K562 (cell line): ENCODE results near the gene HACE1. TPM values are rescaled to one million over a fixed set of nuclear protein-coding genes. Genes with fewer than 3 reads are reported as not detected.

ENCODE experiments used
- ATAC-seq: fragments of 200-7000 bp; cut with Tn5 transposase; 3 replicates; pipeline ENCODE4 v1.9.1; 2020; ENCODE audit warnings: moderate library complexity
- BruUV-seq: library from RNA; stranded (reverse); fragments of 400-500 nt; replicated peaks from 2 replicates; lab custom pipeline; 2021; lab: Mats Ljungman, UMichigan
- CTCF ChIA-PET: fragments of 300-600 bp; formaldehyde crosslinking; extraction: SDS; loops from one replicate; lab custom pipeline; 2021; ENCODE audit warnings: low intra/inter-chr PET ratio; lab: Yijun Ruan, JAX
- POLR2A ChIA-PET: fragments of 300-600, 350-650 bp; sonication (Branson Sonifier 250); formaldehyde crosslinking; extraction: SDS; loops from one replicate; lab custom pipeline; 2021; ENCODE audit warnings: antibody characterized with exemption, inconsistent platforms; lab: Yijun Ruan, JAX
- DNase-seq, 4 experiments: peaks; one replicate each; pipeline versions ENCODE4 v3.0.0 to v3.0.0-alpha.2; 2011 to 2018; ENCODE audit warnings: low spot score in 3 of 4, mixed read lengths in 3 of 4; ENCODE audit errors: extremely low read depth in 1 of 4
- FAIRE-seq: peaks from 2 replicates; lab custom pipeline; 2011; peaks lifted over from hg19 to GRCh38; lab: Jason Lieb, UNC
- H2AFZ ChIP-seq: 2 replicates; pipeline ENCODE4 v1.6.0; 2011; ENCODE audit warnings: low read depth, low read length, control low read depth, inconsistent platforms
- H3K27ac ChIP-seq: fragments of 200-600 bp; 3 replicates; pipeline ENCODE4 v1.8.0; 2011; ENCODE audit warnings: low read depth, mild to moderate bottlenecking, control low read depth, inconsistent platforms, low read length, moderate library complexity, mixed read lengths; ENCODE audit errors: extremely low read depth
- H3K27me3 ChIP-seq, 2 experiments: fragments of 300-600 bp in 1 of 2; 2 replicates in 1 of 2; 3 replicates in 1 of 2; pipeline versions ENCODE4 v1.6.0 to v1.8.0; 2011; ENCODE audit warnings: inconsistent platforms in 2 of 2, low read length in 2 of 2, mild to moderate bottlenecking in 1 of 2, mixed read lengths in 1 of 2, moderate library complexity in 1 of 2; ENCODE audit not compliant: control insufficient read depth in 2 of 2, insufficient read depth in 2 of 2
- H3K36me3 ChIP-seq: fragments of 300-600 bp; 3 replicates; pipeline ENCODE4 v1.8.0; 2011; ENCODE audit warnings: mild to moderate bottlenecking, low read length, inconsistent platforms; ENCODE audit not compliant: control insufficient read depth, insufficient read depth
- H3K4me1 ChIP-seq, 2 experiments: fragments of 200-600 bp in 1 of 2; replicated peaks in 1 of 2; 2 replicates in 1 of 2; 3 replicates in 1 of 2; pipeline versions ENCODE4 v1.5.1 to v1.8.0; 2011; ENCODE audit warnings: inconsistent platforms in 2 of 2, low read length in 2 of 2, mild to moderate bottlenecking in 1 of 2, mixed read lengths in 1 of 2, moderate library complexity in 1 of 2; ENCODE audit not compliant: control insufficient read depth in 2 of 2, insufficient read depth in 2 of 2
- H3K4me2 ChIP-seq: 2 replicates; pipeline ENCODE4 v1.6.1; 2011; ENCODE audit warnings: low read length, control low read depth, inconsistent platforms, mixed read lengths; ENCODE audit not compliant: insufficient read depth
- H3K4me3 ChIP-seq: fragments of 200-600 bp; sonication (generic), shearing (Covaris generic); 2 replicates; pipeline ENCODE4 v1.5.1; 2016; ENCODE audit warnings: control low read depth, inconsistent platforms
- H3K79me2 ChIP-seq: fragments of 200-600 bp; 3 replicates; pipeline ENCODE4 v1.8.0; 2011; ENCODE audit warnings: low read length, inconsistent platforms; ENCODE audit not compliant: control insufficient read depth, insufficient read depth
- H3K9ac ChIP-seq, 2 experiments: 2 replicates each; pipeline versions ENCODE4 v1.6.0 to v1.6.1; 2011; ENCODE audit warnings: low read depth in 2 of 2, low read length in 2 of 2, control low read depth in 1 of 2, inconsistent platforms in 1 of 2, mild to moderate bottlenecking in 1 of 2, mixed read lengths in 1 of 2; ENCODE audit not compliant: insufficient read depth in 1 of 2
- H3K9me1 ChIP-seq: one replicate; pipeline ENCODE4 v1.6.0; 2011; ENCODE audit warnings: inconsistent platforms, mild to moderate bottlenecking, low read length, moderate library complexity; ENCODE audit not compliant: control insufficient read depth, insufficient read depth
- H3K9me3 ChIP-seq: replicated peaks from 2 replicates; pipeline ENCODE4 v1.5.1; 2011; ENCODE audit warnings: low read depth, low read length, inconsistent platforms; ENCODE audit not compliant: control insufficient read depth, insufficient read depth
- H4K20me1 ChIP-seq: replicated peaks from 2 replicates; pipeline ENCODE4 v1.6.1; 2011; ENCODE audit warnings: low read length, inconsistent platforms, mixed read lengths; ENCODE audit not compliant: control insufficient read depth, insufficient read depth
- CEBPB ChIP-seq: fragments of 450-650 bp; IDR thresholded peaks from 2 replicates; pipeline ENCODE4 v1.6.1; 2016; ENCODE audit warnings: missing genetic modification characterization, missing compliant biosample characterization
- CEBPG ChIP-seq, 3 experiments: fragments of 200-800 bp in 1 of 3; sonication (Bioruptor generic) in 1 of 3; sonication (generic) in 1 of 3; formaldehyde crosslinking in 1 of 3; IDR thresholded peaks in 2 of 3; conservative IDR thresholded peaks in 1 of 3; 2 replicates each; pipeline versions ENCODE4 v1.6.1 to v1.8.0; 2016 to 2022; ENCODE audit warnings: missing compliant biosample characterization in 2 of 3, missing genetic modification characterization in 2 of 3, mild to moderate bottlenecking in 1 of 3, missing genetic modification reagents in 1 of 3
- HNRNPLL ChIP-seq: fragments of 200-400 bp; formaldehyde crosslinking; IDR thresholded peaks from 2 replicates; pipeline ENCODE4 v1.6.1; 2017; ENCODE audit warnings: low read length, low read depth, mild to moderate bottlenecking; ENCODE audit not compliant: poor library complexity, severe bottlenecking
- NCOA6 ChIP-seq: fragments of 450-650 bp; IDR thresholded peaks from 2 replicates; pipeline ENCODE4 v1.6.1; 2017; ENCODE audit warnings: mild to moderate bottlenecking
- PKNOX1 ChIP-seq: fragments of 450-650 bp; IDR thresholded peaks from 2 replicates; pipeline ENCODE4 v1.6.1; 2016
- POLR2AphosphoS5 ChIP-seq: IDR thresholded peaks from 2 replicates; pipeline ENCODE4 v1.6.1; 2011; ENCODE audit warnings: mild to moderate bottlenecking, low read depth, low read length, moderate library complexity; ENCODE audit not compliant: control insufficient read depth, insufficient read depth
- ZNF668 ChIP-seq: fragments of 250-450 bp; sonication (Bioruptor Pico); IDR thresholded peaks from 2 replicates; pipeline ENCODE4 v1.8.0; 2022; ENCODE audit warnings: mild to moderate bottlenecking, inconsistent platforms
- WGBS: fragments of 100-300 bp; shearing (Covaris generic); methylation state at CpG from one replicate; pipeline ENCODE4 v1.1.6; 2016; ENCODE audit warnings: low coverage, mixed read lengths; ENCODE audit not compliant: insufficient coverage; ENCODE audit errors: missing lambda C conversion rate; 5-methylcytosine and 5-hydroxymethylcytosine counted together
- in situ Hi-C: fragments of 300-500 bp; cut with MboI; formaldehyde crosslinking; loops from 4 replicates; pipeline ENCODE4 v1.15.0; 2018; ENCODE audit warnings: inconsistent platforms, mixed read lengths
- intact Hi-C: fragments of 100-400 bp; cut with micrococcal nuclease; formaldehyde crosslinking; loops from 2 replicates; pipeline ENCODE4 v1.14.2; 2022
- polyA plus RNA-seq, 8 experiments: library from polyadenylated mRNA; depleted of rRNA in 4 of 8; stranded (reverse) in 5 of 8; unstranded in 3 of 8; fragments of >200 nt; fragmentation: Nextera tagmentation in 2 of 8; fragmentation: Illumina TruSeq in 1 of 8; extraction: Ambion mirVana in 2 of 8; extraction: Trizol in 1 of 8; gene quantifications; 2 replicates each; pipeline versions ENCODE4 v1.2.1 to v1.2.3, GENCODE V29; 2011 to 2014; ENCODE audit warnings: inconsistent platforms in 1 of 8, missing spikeins in 1 of 8
- total RNA-seq, 7 experiments: library from RNA; depleted of rRNA in 6 of 7; stranded (reverse); fragments of >200 nt in 6 of 7; fragmentation: Illumina TruSeq in 2 of 7; extraction: Trizol in 2 of 7; gene quantifications; 2 replicates each; pipeline versions ENCODE4 v1.2.1 to v1.2.3, GENCODE V29; 2011 to 2021; ENCODE audit warnings: low replicate concordance in 1 of 7

The HACE1 gene
- total and polyA plus RNA-seq, 9 of the 15 experiments (the other 6 are each of a cell fraction or from before 2014, with no cell fraction given), result 3.6 to 19.9 (median 9.1) TPM

DNA sequence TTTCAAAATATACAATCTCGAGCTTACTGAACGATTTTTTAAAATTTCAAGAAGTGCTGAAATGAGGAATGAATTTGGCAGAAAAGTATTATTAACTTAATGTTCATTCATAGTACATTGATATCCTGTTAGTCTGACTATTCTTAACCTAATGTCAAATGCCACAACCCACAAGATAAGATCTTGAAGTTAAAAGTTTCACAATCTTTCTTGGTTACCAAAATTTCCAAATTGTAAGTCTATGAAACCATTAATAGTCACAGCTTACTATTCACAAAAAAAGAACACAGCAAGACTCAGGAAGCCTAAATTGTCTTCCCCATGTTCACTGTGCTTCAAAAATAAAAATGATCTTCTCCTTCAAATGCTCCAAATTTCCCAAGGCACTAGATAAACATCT lies 71.3 kb downstream of the HACE1 start:
- H3K4me3 ChIP-seq, result no peak overlapping the region
- H3K36me3 ChIP-seq, result peaks cover 4% of the 10 kb centered on the region; the same call in 1 of the 3 replicates
- 20% methylated on average over 2 of the region's 2 CpGs for WGBS
- H3K9me3 ChIP-seq, result no peaks in the 10 kb centered on the region
- no peaks in the 10 kb centered on the region for H3K27me3 ChIP-seq
- H4K20me1 ChIP-seq, result no peaks in the 10 kb centered on the region
- in situ Hi-C loops, result loop anchor here (10.0 kb wide), 1 partner anchor 286 kb away; no protein-coding TSS in a partner anchor
- H3K4me2 ChIP-seq, result no peak overlapping the region
- no peak for DNase-seq
- H3K9ac ChIP-seq, result no peak overlapping the region
- no peaks in the 10 kb centered on the region for H3K79me2 ChIP-seq
- TF ChIP-seq HNRNPLL (no peak), PKNOX1 (no peak), POLR2AphosphoS5 (no peak), CEBPB (tag) (peak; percentile 46; the same call in 1 of the 2 replicates), ZNF668 (CRISPR knock-in tag) (no peak), NCOA6 (no peak), CEBPG (CRISPR knock-in tag; IDR thresholded peaks at IDR 0.05) (no peak), CEBPG (tag; conservative IDR thresholded peaks at IDR 0.05 in 1 of 2, IDR thresholded peaks at IDR 0.05 in 1 of 2) (peak; percentile 7 to 48; a peak in 2 of 4 replicates)
- TF ChIP-seq, all 486 proteins: peak for 2
- CTCF ChIA-PET, result no interaction called here
- Histone ChIP-seq H3K4me1 (no peaks in the 10 kb centered on the region), H3K9me1 (no peaks in the 10 kb centered on the region), H2AFZ (no peak overlapping the region), H3K27ac (no peak overlapping the region)
- intact Hi-C loops, result loop anchor here (2.0 kb wide), 1 partner anchor 290 kb away; no protein-coding TSS in a partner anchor
- POLR2A ChIA-PET, result no interaction called here
- FAIRE-seq (no peak), ATAC-seq (no peak)
- BruUV-seq, result no TSS peak
